HG03196 (cell line): Measurements from ENCODE around the gene SPATA46.

Source experiments
- ATAC-seq: cut with Tn5 transposase; IDR thresholded peaks from one replicate; pipeline ENCODE4 v1.9.1; 2021; ENCODE audit not compliant: unreplicated experiment

The SPATA46 gene

DNA sequence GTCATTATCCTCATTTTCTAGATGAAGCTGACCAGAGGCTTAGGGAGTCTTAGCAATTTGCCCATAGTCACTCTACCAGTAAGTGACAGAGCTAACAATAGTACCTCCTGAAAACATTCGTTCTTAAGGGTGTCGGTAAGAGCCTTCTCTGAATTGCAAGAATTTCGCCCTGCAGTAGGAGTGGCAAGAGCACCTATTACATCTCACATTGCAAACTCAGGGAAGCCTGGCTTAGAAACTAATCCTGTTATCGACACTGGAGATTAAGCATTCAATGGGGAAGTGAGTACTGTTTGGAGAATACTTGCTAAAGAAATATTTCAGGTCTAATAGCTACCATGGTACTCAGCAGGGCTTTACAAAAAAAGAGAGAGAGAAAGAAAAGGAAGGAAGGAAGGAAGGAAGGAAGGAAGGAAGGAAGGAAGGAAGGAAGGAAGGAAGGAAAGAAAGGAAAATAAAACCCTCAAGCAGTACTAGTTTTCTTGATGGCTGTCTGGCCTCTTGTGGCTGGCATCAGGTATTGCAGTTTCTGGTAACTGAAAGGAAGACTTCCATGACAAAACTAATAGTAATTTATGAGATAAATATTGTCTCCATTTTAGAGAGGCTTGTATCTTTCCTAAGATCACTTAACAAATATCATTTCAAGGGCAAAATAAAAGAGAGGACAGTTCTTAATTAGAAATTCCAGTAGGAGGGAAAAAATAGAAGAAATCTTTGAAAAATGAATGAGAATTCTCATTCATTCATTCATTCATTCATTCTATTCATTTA, 15.3 kb upstream of the SPATA46 start:
- no peak for ATAC-seq

DNA sequence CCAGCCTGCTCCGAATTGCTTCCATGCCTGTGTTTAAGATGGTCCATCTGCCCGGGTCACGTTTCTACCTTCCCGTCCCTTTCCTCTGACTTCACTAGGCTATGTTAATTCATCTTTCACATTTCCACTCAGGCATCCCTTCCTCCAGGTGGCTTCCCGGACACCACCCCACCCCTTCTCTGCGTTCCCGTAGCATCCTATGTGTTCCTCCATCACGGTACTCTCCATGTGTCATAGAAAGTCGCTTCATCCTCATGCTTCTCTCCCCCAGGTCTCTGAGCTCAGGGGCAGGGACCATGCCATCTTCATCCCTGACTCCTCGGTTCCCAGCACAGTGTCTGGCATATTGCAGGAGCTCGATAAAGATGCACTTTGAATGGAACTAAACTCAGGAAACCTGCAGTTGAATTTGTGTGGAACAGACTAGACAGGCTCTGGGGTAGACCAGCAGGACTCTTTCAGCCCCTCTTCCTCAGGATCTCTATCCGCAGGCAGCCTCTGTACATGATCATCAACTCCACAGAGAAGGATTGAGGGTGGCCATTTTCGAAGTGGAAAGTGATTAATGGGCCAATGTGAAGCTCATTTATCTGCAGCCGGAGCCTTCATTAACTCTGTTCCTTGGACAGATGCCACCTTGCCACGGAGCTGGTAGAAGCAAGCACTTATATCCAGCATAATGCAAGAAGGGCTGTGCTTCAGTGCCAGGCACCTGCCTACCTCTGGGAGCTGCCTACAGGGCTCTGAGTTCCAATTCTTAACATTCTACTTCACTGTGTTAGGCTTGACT, 13.9 kb upstream of the SPATA46 start:
- no peak for ATAC-seq

DNA sequence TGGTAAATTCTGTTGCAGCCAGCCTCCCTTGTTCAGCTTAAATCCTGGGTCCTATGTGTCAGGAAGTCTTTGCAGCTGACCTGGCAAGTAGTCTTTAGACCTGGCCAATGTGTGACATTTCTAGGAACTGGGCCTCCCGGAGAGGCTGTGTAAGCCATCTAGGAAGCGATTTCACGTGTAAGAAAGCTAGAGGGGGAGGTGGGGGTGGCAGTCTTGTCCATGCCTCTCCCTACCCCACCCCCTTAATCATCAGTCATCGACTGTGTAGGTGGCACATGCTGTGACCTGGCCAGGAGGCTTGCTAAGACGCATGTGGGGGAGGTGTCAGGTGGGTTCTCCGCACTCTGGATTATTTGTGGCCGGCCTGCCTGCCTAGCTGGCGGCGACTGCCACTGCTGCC, 13.3 kb upstream of the SPATA46 start:
- ATAC-seq, result no peak

DNA sequence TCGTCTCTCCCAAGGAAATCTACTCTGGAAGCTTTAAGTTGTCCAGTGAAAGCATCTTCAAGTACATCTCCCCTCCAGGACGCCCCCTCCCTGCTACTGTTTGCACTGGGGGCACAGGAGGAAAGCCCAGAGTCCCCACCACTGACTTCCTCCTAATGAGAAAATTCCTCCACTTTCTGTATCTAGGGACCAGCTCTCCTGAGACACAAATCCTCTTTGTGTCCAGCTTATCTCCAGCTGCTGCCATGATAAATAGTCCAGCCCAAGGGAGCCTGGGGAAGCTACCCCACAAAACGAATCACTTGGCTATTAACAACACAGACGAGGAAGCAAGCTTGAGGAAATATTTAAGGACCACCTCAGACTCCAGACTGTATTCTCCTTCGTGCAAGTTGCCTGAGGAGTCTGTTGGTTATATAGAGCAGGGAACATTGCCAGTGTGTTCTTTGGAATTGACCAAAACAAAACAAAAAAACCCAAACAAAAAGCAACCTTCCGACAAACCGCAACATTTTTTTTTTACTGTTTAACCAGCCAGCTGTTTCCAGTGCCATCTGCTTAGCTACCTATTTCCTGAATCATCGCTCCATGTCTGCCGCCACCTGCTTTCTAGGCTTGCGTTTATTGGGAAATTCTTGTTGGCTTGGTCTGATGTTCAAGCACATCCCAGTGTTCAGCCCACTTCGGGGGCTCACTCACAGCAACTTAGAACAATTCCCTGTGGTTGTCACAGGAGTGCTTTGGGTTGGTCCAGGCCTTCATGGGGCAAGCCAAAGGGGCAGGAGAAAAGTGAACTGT, 12.6 kb upstream of the SPATA46 start:
- no peak for ATAC-seq

DNA sequence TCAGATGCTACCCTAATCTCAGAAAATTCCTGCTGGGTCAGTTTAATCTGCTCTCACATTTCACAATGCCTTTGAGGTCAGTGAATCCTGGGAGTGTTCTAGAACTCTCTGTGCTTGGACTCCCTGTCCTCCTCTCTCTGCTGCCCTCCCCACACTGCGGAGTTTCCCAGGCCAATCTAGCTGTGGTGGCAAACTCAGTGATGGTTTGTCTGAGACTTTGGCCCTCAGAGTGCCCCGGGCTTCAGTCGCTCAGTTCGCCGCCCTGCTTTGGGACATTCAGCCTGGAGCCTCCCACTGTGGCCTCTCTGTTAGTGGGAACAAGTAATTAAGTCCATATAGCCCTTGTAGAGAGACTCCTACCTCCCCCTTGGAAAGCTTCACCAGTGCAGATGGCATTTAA, 12.0 kb upstream of the SPATA46 start:
- no peak for ATAC-seq

DNA sequence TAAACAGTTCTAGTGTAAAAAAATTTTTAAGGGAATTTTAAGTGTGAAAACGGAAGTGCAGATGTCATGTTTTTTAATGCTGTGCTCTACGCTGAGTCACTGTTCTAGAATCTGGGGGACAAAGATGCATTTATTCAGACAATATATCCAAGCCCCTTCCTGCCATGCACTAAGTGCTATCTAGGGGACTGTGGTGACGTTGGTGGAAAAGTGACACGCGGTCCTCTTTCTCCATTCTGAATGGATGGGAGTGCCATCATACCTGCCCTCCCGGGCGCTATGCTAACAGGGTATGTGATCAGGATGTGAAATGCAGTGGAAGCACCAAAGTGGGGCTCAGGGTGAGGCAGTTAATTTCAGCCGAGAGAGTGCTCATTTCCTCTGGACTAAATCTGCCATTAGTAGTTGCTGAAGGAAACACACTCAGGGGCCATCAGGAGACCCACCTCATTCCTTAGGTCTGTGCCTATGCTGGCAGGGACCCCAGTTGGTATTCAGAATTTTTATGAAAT, 11.5 kb upstream of the SPATA46 start:
- no peak for ATAC-seq

DNA sequence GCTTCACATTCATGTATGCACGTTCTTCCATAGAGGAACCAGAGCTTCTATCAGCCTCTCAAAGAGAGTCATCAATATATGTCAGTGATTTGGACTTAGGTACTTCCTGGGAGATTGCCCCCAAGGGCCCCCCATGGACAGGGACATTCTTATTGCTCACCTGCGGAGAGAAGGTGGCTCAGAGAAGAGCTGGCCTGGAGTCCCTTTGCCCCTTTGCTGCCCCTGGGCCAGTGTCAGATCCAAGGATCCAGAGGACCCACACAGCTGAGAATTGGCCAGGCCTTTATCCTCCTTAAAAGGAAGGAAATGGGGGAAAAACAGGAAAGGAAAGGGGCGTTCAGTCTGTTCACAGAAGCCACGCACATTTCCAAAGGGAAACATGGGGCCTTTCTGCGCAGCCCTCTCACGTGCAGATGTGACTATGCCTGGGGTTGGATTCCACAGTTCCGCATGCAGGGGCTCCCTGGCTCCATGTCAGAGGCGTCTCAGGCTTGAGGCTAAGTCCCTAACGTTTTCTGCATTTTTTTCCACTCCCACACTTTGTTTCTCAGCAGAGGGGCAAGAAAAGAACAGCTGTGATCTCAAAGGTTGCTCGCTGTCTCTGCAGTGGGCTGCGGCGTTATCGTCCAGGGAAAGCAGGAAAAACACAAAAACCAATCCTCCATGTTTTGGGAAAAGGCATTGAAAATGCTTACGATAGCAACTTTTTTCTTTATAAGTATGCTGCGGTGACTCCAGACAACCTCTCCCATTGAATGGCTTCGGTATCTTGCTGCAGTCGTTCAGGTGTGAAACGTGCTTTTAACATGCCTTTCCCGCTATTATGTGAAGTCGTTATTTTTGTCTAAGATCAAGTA, 10.8 kb upstream of the SPATA46 start:
- ATAC-seq, result no peak

DNA sequence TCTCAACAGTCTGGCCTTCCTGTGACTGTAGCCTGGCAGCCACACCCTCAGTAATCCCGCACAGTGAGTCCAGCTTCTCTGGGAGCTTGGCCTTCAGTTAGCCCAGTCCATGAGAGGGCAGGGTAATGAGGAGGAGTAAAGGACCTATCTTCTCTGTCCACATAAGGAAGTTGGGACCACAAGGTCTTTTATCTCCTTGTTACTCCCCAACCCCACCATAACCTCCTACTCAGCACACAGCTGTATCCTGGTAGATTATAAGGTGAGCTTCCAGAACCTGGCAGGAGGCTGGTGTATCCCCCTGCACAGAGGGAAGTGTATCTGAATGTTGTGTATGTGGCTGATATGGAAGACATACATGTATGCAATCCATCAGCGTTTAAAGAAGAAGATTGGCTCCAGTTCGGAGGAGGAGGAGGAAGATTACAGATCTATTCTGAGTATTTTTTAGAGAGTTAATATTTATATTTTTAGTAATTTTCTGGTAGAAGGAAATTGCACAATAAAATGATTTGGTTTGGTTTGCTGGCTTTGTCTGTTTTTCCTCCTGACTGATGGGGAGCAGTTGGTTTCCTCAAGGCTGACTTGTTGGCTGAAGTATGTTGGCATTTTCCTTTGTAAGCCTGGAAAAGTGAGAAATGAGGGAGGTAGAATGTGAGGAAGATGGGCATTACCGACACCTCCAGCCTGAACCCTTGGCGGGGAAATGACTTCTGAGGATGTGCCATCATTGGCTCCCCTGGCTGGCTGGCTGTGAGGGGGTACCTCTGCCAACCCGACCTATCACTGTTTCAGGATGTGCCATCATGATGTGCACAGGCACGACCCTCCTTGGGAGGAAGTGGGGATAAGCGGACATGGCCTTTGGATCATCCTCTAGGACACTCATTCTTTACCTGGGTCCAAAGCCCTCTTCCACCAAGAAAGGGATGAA, 9.9 kb upstream of the SPATA46 start:
- no peak for ATAC-seq

DNA sequence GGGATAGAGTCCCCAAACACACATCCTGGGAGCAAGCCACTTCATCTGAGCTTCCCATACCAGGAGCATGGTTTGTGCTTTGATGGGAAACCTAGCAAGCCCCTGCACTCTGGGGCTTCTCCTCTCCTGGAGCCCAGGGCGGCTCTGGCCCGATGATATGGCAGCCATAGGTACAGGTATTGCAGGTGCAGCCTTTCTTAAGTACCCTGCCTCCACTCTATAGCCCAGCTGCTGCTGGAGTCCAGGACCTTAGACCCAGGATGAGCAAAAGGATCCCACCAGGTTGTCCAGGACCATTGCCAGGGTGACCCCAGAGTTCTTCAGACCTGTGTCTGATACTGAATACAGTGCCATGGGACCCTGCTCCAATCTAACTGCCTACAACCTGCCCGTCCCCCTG, 9.0 kb upstream of the SPATA46 start:
- ATAC-seq, result no peak

DNA sequence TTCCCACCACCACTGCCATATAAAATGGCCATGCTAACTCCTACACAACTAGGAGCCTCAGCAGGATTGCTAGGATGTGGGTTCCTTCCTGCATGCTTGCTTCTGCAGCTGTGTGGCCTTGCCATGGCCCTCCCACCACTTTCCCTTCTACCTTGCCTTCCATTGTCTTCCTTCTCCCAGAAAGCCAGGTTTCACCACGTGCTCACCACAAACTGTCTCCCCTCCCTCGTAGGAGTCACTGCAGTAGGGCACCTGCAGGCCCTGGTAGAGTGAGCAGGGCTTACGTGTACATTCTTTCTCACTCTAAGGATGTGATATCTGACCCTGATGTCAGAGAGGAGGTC, 8.6 kb upstream of the SPATA46 start:
- no peak for ATAC-seq

DNA sequence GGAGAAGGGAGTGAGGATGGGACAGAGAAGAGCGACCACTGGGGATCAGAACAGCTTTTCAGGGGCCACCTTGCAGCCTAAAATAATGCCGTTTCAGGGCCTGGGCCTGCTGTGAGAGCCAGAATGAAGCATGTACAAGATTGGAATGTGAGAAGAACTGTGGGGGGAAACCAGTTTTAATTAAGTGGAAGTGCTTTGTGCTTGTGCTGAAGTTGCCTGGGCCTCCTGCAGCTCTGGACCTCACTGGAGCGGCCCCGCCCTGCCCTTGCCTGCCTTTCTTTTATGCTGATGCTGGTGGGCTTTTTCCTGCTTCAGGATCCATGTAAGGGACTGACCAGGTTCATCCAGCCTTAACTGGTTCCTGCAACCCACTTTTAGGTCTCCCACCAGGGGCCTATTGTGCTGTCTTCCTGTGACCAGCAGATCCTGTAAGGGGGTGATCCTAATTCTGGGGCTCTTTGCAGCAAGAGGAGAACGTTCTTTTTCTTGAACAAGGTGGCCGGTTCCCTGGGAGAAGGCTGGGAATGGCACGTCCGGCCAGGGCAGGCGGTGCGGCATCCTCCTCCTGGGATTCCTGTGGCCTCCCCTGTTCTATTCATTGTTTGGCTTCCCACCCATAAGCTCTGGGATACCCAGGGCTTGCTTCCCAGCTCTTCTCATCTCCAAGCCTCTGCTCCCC, 8.1 kb upstream of the SPATA46 start:
- no peak for ATAC-seq

DNA sequence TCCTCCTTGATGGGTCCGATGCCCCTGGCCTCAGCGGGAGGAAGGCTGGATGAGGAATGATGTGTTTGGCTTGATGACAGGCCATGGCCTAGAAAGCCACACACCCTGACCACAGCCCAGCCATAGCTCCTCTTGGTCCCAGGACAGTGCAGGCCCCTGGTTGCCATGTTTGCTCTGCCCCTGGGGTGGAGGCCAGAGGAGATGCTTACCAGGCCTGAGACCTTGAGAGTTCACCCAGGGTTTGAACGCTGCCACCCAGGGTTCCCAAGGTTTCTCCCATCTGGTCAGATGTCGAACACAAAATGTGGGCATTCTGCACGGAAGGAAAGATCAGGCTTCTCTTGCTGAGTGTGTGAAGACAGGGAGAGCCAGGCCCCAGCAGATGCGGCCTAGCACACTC, 7.5 kb upstream of the SPATA46 start:
- ATAC-seq, result no peak

DNA sequence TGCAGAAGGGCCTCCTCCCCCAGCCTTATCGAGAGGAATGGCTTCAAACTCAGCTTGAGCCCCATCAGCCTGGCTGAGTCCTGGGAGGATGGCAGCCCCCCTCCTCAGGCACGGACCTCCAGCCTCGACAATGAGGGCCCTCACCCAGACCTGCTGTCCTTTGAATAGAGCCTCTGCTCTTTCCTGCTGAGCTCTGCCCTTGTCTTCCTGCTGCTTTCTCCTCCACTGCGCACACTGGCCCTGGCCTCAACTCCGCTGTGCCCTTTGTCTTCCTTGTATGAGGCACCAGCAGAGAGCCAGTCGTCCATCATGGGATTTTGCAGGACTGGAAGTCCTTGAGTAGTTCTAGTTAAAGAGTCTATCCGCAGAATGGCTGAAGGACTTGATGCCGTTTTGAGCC, 6.9 kb upstream of the SPATA46 start:
- ATAC-seq, result no peak

DNA sequence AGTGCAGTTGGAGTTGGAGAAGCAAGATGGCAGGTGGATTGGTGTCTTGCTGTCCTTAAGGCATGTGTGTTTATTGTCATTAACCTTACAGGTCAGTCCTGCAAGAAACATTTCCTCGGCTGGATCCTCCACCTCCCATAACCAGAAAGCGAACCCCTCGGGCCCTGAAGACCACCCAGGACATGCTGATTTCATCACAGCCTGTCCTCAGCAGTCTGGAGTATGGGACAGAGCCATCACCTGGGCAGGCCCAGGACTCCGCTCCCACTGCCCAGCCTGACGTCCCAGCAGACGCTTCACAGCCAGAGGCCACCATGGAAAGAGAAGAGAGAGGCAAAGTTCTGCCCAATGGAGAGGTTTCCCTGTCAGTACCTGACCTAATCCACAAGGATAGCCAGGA, 6.4 kb upstream of the SPATA46 start:
- ATAC-seq, result no peak

DNA sequence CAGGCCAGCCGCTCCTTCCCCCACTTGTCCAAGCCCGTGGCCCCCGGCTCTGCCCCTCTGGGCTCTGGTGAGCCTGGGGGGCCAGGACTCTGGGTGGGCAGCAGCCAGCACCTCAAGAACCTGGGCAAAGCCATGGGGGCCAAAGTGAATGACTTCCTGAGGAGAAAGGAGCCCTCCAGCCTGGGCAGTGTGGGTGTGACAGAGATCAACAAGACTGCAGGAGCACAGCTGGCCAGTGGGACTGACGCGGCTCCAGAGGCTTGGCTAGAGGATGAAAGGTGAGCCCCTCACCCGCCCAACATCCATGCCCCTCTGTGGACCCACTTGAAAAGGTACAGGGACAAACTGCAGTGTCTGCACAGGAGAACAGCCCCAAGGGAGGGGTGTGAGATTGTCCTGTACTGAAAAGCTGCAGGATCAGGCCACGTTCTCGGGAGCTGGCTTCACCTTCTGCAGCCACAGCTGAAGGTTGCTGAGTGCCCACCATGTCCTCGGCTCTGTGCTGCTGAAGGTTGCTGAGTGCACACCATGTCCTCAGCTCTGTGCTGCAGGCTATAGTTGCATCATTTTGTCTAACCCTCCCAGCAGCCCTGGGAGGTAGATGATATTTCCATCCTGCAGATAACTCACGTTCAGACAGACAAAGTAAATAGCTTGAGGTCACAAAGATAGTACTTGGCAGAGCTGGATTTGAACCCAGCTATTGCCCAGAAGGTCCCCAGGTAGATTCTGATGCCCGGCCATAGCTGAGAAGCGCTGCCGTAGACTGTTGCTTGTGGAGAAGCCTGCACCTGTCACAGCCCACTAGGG, 5.5 kb upstream of the SPATA46 start:
- ATAC-seq, result no peak

DNA sequence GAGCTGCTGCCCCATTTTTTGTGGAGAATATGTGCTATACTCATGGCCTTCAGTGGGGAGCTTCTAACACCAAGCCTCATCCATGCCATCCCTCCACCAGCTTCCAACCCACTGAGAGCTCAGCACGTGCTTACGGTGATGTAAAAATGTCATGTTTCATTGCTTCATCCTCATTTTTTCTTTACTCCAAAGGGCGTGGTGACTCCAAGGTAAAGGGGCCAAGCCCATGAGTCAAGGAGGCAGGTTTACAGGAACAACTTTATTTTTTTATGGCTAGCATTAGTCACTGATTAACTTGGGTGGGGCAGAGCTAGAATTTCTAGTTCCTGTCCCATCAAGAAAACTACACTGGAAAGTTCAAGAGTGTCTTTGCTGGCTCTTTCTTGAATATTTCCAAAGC, 4.7 kb upstream of the SPATA46 start, which contains the start of gene C1orf226:
C1orf226 (plus strand) TSS at position 346 of the 400 bp plus-strand sequence. CDS start 174 bp downstream, outside the sequence.
- no peak for ATAC-seq

DNA sequence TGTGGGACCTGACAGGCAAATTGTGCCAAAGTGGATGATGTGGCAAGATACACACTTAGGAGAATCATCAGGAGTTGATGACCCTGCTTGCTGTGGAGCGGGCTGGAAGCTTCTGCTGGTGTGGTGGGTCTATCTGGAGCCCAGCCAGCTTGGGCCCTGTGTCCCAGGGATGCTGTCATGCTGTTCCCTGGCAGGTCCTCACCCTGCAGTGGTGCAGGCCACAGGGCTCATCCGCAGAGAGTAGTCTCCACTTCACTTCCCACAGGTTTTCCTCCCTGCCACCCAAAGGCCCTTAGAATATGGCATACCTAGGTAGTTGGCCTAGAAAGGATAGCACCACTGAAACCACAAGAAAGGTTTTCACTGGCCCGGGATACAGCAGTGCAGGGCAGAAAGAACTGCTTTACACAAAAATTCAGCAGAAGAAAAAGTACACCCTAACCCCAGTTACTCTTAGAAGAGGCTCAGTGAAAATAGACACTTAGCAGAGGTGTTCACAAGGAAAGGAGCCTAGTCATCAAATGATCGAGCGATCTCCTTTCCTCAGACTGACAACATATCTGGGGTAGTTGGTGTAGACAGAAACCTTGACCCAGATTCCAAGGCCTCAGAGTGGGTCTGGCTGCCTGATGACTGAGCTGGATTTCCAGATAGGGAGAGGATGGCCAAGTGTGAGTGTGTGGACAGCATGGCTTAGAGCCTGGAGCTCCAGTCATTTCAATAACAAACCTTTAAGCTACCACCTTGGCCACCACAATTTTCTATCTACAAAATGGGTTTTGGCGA, 3.6 kb upstream of the SPATA46 start:
- no peak for ATAC-seq
